Aorta (tissue), 5 donors: ENCODE results near the gene PIGL. TPM values are rescaled to one million over a fixed set of nuclear protein-coding genes. Genes with fewer than 3 reads are reported as not detected.
"Not testable (repeated sequence)": the region's sequence is repeated elsewhere in the genome, so short reads cannot be mapped to it uniquely, and the experiment has no call there.

Experiments used
- ATAC-seq: fragments of 200-7000 bp; cut with Tn5 transposase; one replicate; pipeline ENCODE4 v1.9.1; 2022; ENCODE audit warnings: moderate library complexity; ENCODE audit not compliant: low FRiP score
- DNase-seq, 2 donors: peaks; one replicate each; pipeline ENCODE4 v3.0.0-alpha.2; 2020
- H3K27ac ChIP-seq, 2 donors: one replicate each; pipeline ENCODE4 v1.5.1; 2013; ENCODE audit warnings: low read length in 2 of 2, mild to moderate bottlenecking in 2 of 2, moderate library complexity in 2 of 2, control low read depth in 1 of 2, inconsistent platforms in 1 of 2, low read depth in 1 of 2
- H3K27me3 ChIP-seq, 2 donors: one replicate each; pipeline ENCODE4 v1.6.1; 2013; ENCODE audit warnings: control low read depth in 1 of 2, low read length in 1 of 2, mild to moderate bottlenecking in 1 of 2, moderate library complexity in 1 of 2; ENCODE audit not compliant: insufficient read depth in 2 of 2, control insufficient read depth in 1 of 2
- H3K36me3 ChIP-seq, 2 donors: one replicate each; pipeline ENCODE4 v1.6.1; 2013; ENCODE audit warnings: control low read depth in 1 of 2, low read length in 1 of 2, mild to moderate bottlenecking in 1 of 2; ENCODE audit not compliant: insufficient read depth in 2 of 2, control insufficient read depth in 1 of 2
- H3K4me1 ChIP-seq, 2 donors: one replicate each; pipeline ENCODE4 v1.6.1; 2013; ENCODE audit warnings: low read length in 2 of 2, control low read depth in 1 of 2, mild to moderate bottlenecking in 1 of 2, moderate library complexity in 1 of 2; ENCODE audit not compliant: insufficient read depth in 2 of 2, control insufficient read depth in 1 of 2
- H3K4me3 ChIP-seq, 2 donors: one replicate each; pipeline ENCODE4 v1.5.1; 2013; ENCODE audit warnings: low read length in 2 of 2, control low read depth in 1 of 2, mild to moderate bottlenecking in 1 of 2
- H3K9me3 ChIP-seq: one replicate; pipeline ENCODE4 v1.6.1; 2013; ENCODE audit warnings: mild to moderate bottlenecking, low read length; ENCODE audit not compliant: control insufficient read depth
- WGBS, 2 donors: extraction: QIAGEN DNeasy Blood & Tissue Kit; methylation state at CpG; one replicate each; pipeline ENCODE4 v1.1.7; 2013; 5-methylcytosine and 5-hydroxymethylcytosine counted together
- intact Hi-C, 2 donors: fragments of 100-400 bp; cut with DNase I; formaldehyde crosslinking; loops; one replicate each; pipeline versions ENCODE4 v1.14.2 to v1.15.0; 2022
- polyA plus RNA-seq, 2 donors: library from polyadenylated mRNA; stranded (reverse); fragments of 200-250 nt; gene quantifications; one replicate each; pipeline ENCODE4 v1.2.3, GENCODE V29; 2013
- total RNA-seq, 2 donors: library from RNA; stranded (reverse); fragmentation: NEBNext Ultra II Directional; extraction: Animal tissue kit (Norgen Biotek cat#: 25700); gene quantifications; one replicate each; pipeline ENCODE4 v1.2.1, GENCODE V29; 2021
- donor health status: healthy with polysubstance abuse.
- donor health status: Bipolar disorder and iron deficiency.
- donor health status: DM: no; HTN: no; CAD: no.
- donor health status: DM: no; HTN: no; CAD: no.
- donor health status: DM: yes; HTN: yes; CAD: no.

PIGL gene
- total and polyA plus RNA-seq, 4 donors = 36.1 to 53.4 (median 53.3) TPM; not detected in 1

- H3K4me3 ChIP-seq = no peak overlapping the region
- H3K27me3 ChIP-seq = no peaks in the 10 kb centered on the region
- no peaks in the 10 kb centered on the region for H3K36me3 ChIP-seq
- intact Hi-C loops = no loop called here
- ATAC-seq (no peak), DNase-seq (no peak)
- no peaks in the 10 kb centered on the region for H3K4me1 ChIP-seq
- H3K27ac ChIP-seq = no peak overlapping the region
- H3K9me3 ChIP-seq = no peaks in the 10 kb centered on the region
- WGBS, 2 donors = 81 to 82% methylated on average over 3 of the region's 3 CpGs
Measured at GRCh38 chr17:16300554-16300953, 83.5 kb downstream of the PIGL start.

GRCh38 chr17:16301963-16302855, 85.2 kb downstream of the PIGL start:
- ATAC-seq (no peak), DNase-seq (no peak)
- Histone ChIP-seq H3K4me3 (no peak overlapping the region), H3K36me3 (no peaks in the 10 kb centered on the region), H3K4me1 (no peaks in the 10 kb centered on the region), H3K27ac (no peak overlapping the region), H3K9me3 (no peaks in the 10 kb centered on the region), H3K27me3 (no peaks in the 10 kb centered on the region)
- intact Hi-C loops = no loop called here
- WGBS, 2 donors = 90 to 94% methylated on average over 13 of the region's 13 CpGs

- H3K36me3 ChIP-seq = no peaks in the 10 kb centered on the region
- no peak for DNase-seq
Measured at GRCh38 chr17:16302856-16303255, 85.8 kb downstream of the PIGL start.

GRCh38 chr17:16304830-16305229, 87.8 kb downstream of the PIGL start:
- H3K4me3 ChIP-seq = no peak overlapping the region
- no peaks in the 10 kb centered on the region for H3K4me1 ChIP-seq
- 77 to 81% methylated on average over 3 of the region's 3 CpGs for WGBS, 2 donors
- H3K27ac ChIP-seq = no peak overlapping the region
- H3K27me3 ChIP-seq = no peaks in the 10 kb centered on the region
- intact Hi-C loops = no loop called here
- ATAC-seq = no peak
- no peaks in the 10 kb centered on the region for H3K36me3 ChIP-seq
- H3K9me3 ChIP-seq = no peaks in the 10 kb centered on the region
- DNase-seq = no peak

More at GRCh38 chr17:16302856-16303255, 85.8 kb downstream of the PIGL start:
- intact Hi-C loops = no loop called here
- no peak overlapping the region for H3K27ac ChIP-seq
- no peaks in the 10 kb centered on the region for H3K27me3 ChIP-seq
- no peak for ATAC-seq
- no peaks in the 10 kb centered on the region for H3K9me3 ChIP-seq
- no peaks in the 10 kb centered on the region for H3K4me1 ChIP-seq
- no peak overlapping the region for H3K4me3 ChIP-seq
- 88 to 90% methylated on average over 4 of the region's 4 CpGs for WGBS, 2 donors

GRCh38 chr17:16306211-16306610, 89.2 kb downstream of the PIGL start:
- no peaks in the 10 kb centered on the region for H3K36me3 ChIP-seq
- DNase-seq = no peak
- no peak for ATAC-seq
- H3K4me1 ChIP-seq = no peaks in the 10 kb centered on the region
- no peaks in the 10 kb centered on the region for H3K9me3 ChIP-seq
- no peaks in the 10 kb centered on the region for H3K27me3 ChIP-seq
- H3K27ac ChIP-seq = no peak overlapping the region
- whole genome bisulfite sequencing, 2 donors = 90 to 99% methylated on average over 8 of the region's 8 CpGs
- no peak overlapping the region for H3K4me3 ChIP-seq
- intact Hi-C loops = no loop called here

GRCh38 chr17:16312061-16312460, 95.1 kb downstream of the PIGL start:
- intact Hi-C loops, DNase-seq, H3K4me3 ChIP-seq, H3K27me3 ChIP-seq, H3K4me1 ChIP-seq, H3K9me3 ChIP-seq, H3K27ac ChIP-seq, H3K36me3 ChIP-seq, ATAC-seq: not testable (repeated sequence)
- WGBS, 2 donors = 95 to 97% methylated on average over 27 to 34 of the region's 34 CpGs

- H3K4me3 ChIP-seq = no peak overlapping the region
- 85 to 87% methylated on average over 7 of the region's 7 CpGs for WGBS, 2 donors
- no peak overlapping the region for H3K27ac ChIP-seq
- DNase-seq = no peak
- no peaks in the 10 kb centered on the region for H3K9me3 ChIP-seq
- intact Hi-C loops = no loop called here
- no peaks in the 10 kb centered on the region for H3K36me3 ChIP-seq
- no peak for ATAC-seq
- H3K4me1 ChIP-seq = no peaks in the 10 kb centered on the region
- H3K27me3 ChIP-seq = no peaks in the 10 kb centered on the region
Measured at GRCh38 chr17:16313139-16314090, 96.4 kb downstream of the PIGL start.

- no peaks in the 10 kb centered on the region for H3K4me1 ChIP-seq
- no peaks in the 10 kb centered on the region for H3K36me3 ChIP-seq
- no peaks in the 10 kb centered on the region for H3K27me3 ChIP-seq
- H3K9me3 ChIP-seq = no peaks in the 10 kb centered on the region
- no peak for ATAC-seq
- H3K27ac ChIP-seq = no peak overlapping the region
- no peak for DNase-seq
- intact Hi-C loops = no loop called here
- H3K4me3 ChIP-seq = no peak overlapping the region
Measured at GRCh38 chr17:16314189-16314588, 97.2 kb downstream of the PIGL start.
